22Rv1 (cell line): ENCODE data around the gene GLI2.

ENCODE experiments used
- CTCF ChIP-seq: fragments of 450-650 bp; IDR thresholded peaks from 2 replicates; pipeline ENCODE4 v1.5.1; 2017; ENCODE audit warnings: mild to moderate bottlenecking
- ZFX ChIP-seq: fragments of 450-650 bp; IDR thresholded peaks from 2 replicates; pipeline ENCODE4 v1.6.1; 2017; ENCODE audit warnings: antibody characterized with exemption, borderline replicate concordance

GRCh38 chr2:120749506-120750431 is 14.1 kb downstream of the GLI2 start:
- TF ChIP-seq CTCF (no peak), ZFX (no peak)
